Fibroblast of mammary gland (primary cell): ENCODE measurements around the gene RBM23.
A peak's percentile ranks its signal among the peaks of the same experiment; 100 is the strongest.

ENCODE experiments used
- DNase-seq: peaks from one replicate; pipeline ENCODE4 v3.0.0-alpha.2; 2010; ENCODE audit warnings: low read depth
- H3K4me3 ChIP-seq: 2 replicates; pipeline ENCODE4 v1.5.1; 2011; ENCODE audit warnings: low read depth, mild to moderate bottlenecking, low read length, moderate library complexity; ENCODE audit not compliant: control insufficient read depth
- TF ChIP-seq, protein P1 (sequence below): conservative IDR thresholded peaks from 2 replicates; pipeline ENCODE4 v1.5.1; 2011; ENCODE audit warnings: low read depth, low read length, inconsistent platforms; ENCODE audit not compliant: control insufficient read depth, insufficient read depth

The RBM23 gene

DNA sequence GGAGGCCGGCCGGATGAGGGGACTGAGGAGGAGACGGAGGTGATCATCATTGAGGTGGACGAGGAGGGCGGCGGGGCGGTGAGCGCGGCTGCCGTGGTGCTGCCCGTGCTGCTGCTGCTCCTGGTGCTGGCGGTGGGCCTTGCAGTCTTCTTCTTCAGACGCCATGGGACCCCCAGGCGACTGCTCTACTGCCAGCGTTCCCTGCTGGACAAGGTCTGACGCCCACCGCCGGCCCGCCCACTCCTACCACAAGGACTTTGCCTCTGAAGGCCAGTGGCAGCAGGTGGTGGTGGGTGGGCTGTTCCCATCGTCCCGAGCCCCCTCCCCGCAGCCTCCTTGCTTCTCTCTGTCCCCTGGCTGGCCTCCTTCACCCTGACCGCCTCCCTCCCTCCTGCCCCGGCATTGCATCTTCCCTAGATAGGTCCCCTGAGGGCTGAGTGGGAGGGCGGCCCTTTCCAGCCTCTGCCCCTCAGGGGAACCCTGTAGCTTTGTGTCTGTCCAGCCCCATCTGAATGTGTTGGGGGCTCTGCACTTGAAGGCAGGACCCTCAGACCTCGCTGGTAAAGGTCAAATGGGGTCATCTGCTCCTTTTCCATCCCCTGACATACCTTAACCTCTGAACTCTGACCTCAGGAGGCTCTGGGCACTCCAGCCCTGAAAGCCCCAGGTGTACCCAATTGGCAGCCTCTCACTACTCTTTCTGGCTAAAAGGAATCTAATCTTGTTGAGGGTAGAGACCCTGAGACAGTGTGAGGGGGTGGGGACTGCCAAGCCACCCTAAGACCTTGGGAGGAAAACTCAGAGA lies 72.9 kb downstream of the RBM23 start:
- H3K4me3 ChIP-seq, result no peak overlapping the region
- TF ChIP-seq, protein P1, sequence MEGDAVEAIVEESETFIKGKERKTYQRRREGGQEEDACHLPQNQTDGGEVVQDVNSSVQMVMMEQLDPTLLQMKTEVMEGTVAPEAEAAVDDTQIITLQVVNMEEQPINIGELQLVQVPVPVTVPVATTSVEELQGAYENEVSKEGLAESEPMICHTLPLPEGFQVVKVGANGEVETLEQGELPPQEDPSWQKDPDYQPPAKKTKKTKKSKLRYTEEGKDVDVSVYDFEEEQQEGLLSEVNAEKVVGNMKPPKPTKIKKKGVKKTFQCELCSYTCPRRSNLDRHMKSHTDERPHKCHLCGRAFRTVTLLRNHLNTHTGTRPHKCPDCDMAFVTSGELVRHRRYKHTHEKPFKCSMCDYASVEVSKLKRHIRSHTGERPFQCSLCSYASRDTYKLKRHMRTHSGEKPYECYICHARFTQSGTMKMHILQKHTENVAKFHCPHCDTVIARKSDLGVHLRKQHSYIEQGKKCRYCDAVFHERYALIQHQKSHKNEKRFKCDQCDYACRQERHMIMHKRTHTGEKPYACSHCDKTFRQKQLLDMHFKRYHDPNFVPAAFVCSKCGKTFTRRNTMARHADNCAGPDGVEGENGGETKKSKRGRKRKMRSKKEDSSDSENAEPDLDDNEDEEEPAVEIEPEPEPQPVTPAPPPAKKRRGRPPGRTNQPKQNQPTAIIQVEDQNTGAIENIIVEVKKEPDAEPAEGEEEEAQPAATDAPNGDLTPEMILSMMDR, result no peak
- DNase-seq, result peak; percentile 25

DNA sequence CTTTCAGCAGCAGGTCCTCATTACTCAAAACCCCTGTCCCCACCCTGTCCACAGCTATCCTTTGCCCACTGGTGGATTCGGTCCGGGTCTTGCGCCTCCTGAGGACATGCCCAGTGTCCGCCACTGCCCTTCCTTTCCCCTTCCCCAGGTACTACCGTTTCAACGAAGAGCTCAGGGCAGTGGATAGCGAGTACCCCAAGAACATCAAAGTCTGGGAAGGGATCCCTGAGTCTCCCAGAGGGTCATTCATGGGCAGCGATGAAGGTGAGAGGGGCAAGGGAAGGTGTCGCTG lies 73.9 kb downstream of the RBM23 start:
- TF ChIP-seq, protein P1, result no peak
- no peak for DNase-seq
- no peak overlapping the region for H3K4me3 ChIP-seq

DNA sequence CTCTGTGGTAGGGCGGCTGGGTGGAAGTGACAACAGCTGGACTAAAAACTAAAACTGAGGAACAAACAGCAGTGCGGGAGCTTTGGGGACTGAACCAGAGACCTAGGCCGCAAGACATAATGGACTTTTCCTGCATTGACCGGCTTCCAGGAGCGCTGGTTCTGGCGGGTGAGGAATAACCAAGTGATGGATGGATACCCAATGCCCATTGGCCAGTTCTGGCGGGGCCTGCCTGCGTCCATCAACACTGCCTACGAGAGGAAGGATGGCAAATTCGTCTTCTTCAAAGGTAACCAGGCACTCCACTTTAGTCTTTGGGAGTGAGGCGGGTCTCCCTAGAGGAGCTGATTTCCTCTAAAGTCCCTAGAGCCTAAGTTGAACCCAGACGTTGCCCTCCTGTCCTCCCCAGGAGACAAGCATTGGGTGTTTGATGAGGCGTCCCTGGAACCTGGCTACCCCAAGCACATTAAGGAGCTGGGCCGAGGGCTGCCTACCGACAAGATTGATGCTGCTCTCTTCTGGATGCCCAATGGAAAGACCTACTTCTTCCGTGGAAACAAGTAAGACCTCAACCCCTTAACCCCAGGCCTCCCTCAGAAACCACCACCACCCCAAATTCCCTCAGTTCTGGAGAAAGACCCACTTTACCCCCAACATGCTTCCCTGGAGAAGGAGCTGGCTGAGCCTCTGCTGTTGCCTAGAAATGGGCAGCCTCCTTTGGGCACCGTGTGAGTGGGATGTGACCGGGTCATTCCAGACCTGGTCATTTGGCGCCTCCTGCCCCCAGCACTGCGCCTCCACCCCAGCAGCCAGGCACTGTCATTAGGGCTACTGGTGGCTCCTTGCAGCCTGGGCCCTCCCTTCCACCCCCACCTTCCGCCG lies 74.5 kb downstream of the RBM23 start:
- H3K4me3 ChIP-seq, result no peak overlapping the region

More for the DNA sequence above, 74.5 kb downstream of the RBM23 start:
- DNase-seq, result peak; percentile 14
- TF ChIP-seq, protein P1, result no peak
